HCT116 (cell line): ENCODE results near the gene P3H4. TPM values are rescaled to one million over a fixed set of nuclear protein-coding genes. Genes with fewer than 3 reads are reported as not detected.

Experiments used
- ATAC-seq: fragments of 200-7000 bp; cut with Tn5 transposase; 2 replicates; pipeline ENCODE4 v1.9.1; 2020; ENCODE audit warnings: mild to moderate bottlenecking, moderate library complexity
- BruUV-seq: library from RNA; stranded (reverse); fragments of 400-500 nt; replicated peaks from 2 replicates; lab custom pipeline; 2021; lab: Mats Ljungman, UMichigan
- CTCF ChIA-PET: fragments of 300-600 bp; sonication (Branson Sonifier 250); formaldehyde crosslinking; loops from one replicate; lab custom pipeline; 2021; ENCODE audit warnings: antibody characterized with exemption; lab: Charles Lee
- POLR2A ChIA-PET: fragments of 300-600, 350-600 bp; sonication (Branson Sonifier 250); formaldehyde crosslinking; loops from one replicate; lab custom pipeline; 2021; ENCODE audit warnings: antibody characterized with exemption; lab: Charles Lee
- RAD21 ChIA-PET, 2 experiments: fragments of 300-600 bp; sonication (Branson Sonifier 250); formaldehyde crosslinking; loops; one replicate each; lab custom pipeline; 2023; ENCODE audit warnings: low total read pairs in 2 of 2; ENCODE audit not compliant: uncharacterized antibody in 2 of 2, unreplicated experiment in 2 of 2, low non-redundant PET in 1 of 2; lab: Charles Lee
- DNase-seq: peaks from one replicate; pipeline ENCODE4 v3.0.0-alpha.2; 2010; ENCODE audit warnings: low read depth, low spot score
- H2AFZ ChIP-seq: fragments of 200-600 bp; shearing (Covaris generic), sonication (generic); 2 replicates; pipeline ENCODE4 v1.6.1; 2017; ENCODE audit warnings: low read depth, mixed run types, mixed read lengths, antibody characterized with exemption, low read length; ENCODE audit not compliant: poor library complexity, severe bottlenecking
- H3K27ac ChIP-seq: 2 replicates; pipeline ENCODE4 v1.5.1; 2012; ENCODE audit warnings: low read depth, low read length
- H3K27me3 ChIP-seq: fragments of 200-600 bp; sonication (generic); 2 replicates; pipeline ENCODE4 v1.6.1; 2016; ENCODE audit warnings: mixed run types, low read length, mixed read lengths; ENCODE audit not compliant: insufficient read depth
- H3K36me3 ChIP-seq, 2 experiments: fragments of 200-500 bp in 1 of 2; fragments of 200-600 bp in 1 of 2; sonication (Bioruptor generic) in 1 of 2; sonication (generic) in 1 of 2; 2 replicates each; pipeline versions ENCODE4 v1.5.1 to v1.6.1; 2014 to 2016; ENCODE audit warnings: low read length in 2 of 2, inconsistent platforms in 1 of 2, mixed read lengths in 1 of 2, mixed run types in 1 of 2; ENCODE audit not compliant: insufficient read depth in 2 of 2, control insufficient read depth in 1 of 2
- H3K4me1 ChIP-seq, 2 experiments: fragments of 200-600 bp in 1 of 2; sonication (generic) in 1 of 2; 2 replicates each; pipeline versions ENCODE4 v1.5.1 to v1.6.1; 2012 to 2017; ENCODE audit warnings: low read length in 2 of 2, inconsistent platforms in 1 of 2, mild to moderate bottlenecking in 1 of 2, mixed read lengths in 1 of 2, mixed run types in 1 of 2, moderate library complexity in 1 of 2; ENCODE audit not compliant: insufficient read depth in 2 of 2, control insufficient read depth in 1 of 2
- H3K4me2 ChIP-seq: fragments of 200-600 bp; sonication (generic); 2 replicates; pipeline ENCODE4 v1.6.1; 2017; ENCODE audit warnings: mixed run types, low read length, mixed read lengths
- H3K4me3 ChIP-seq, 2 experiments: fragments of 200-600 bp in 1 of 2; sonication (generic) in 1 of 2; replicated peaks in 1 of 2; 2 replicates each; pipeline ENCODE4 v1.5.1; 2011 to 2016; ENCODE audit warnings: low read length in 2 of 2, control low read depth in 1 of 2, low read depth in 1 of 2, mild to moderate bottlenecking in 1 of 2, mixed read lengths in 1 of 2, mixed run types in 1 of 2
- H3K79me2 ChIP-seq: fragments of 200-600 bp; sonication (generic); 2 replicates; pipeline ENCODE4 v1.6.1; 2017; ENCODE audit warnings: mild to moderate bottlenecking, mixed run types, low read length, moderate library complexity, mixed read lengths; ENCODE audit not compliant: insufficient read depth
- H3K9ac ChIP-seq: fragments of 200-600 bp; sonication (generic); 2 replicates; pipeline ENCODE4 v1.6.1; 2016; ENCODE audit warnings: low read length, mixed read lengths
- H3K9me2 ChIP-seq: fragments of 200-600 bp; sonication (generic), shearing (Covaris generic); 2 replicates; pipeline ENCODE4 v1.6.1; 2017; ENCODE audit warnings: mixed run types, mild to moderate bottlenecking, moderate library complexity; ENCODE audit not compliant: insufficient read depth
- H3K9me3 ChIP-seq, 2 experiments: fragments of 200-500 bp in 1 of 2; fragments of 200-600 bp in 1 of 2; sonication (Bioruptor generic) in 1 of 2; sonication (generic) in 1 of 2; 2 replicates each; pipeline ENCODE4 v1.6.1; 2014 to 2017; ENCODE audit warnings: low read length in 2 of 2, mixed read lengths in 2 of 2, inconsistent platforms in 1 of 2, low read depth in 1 of 2, mild to moderate bottlenecking in 1 of 2, mixed run types in 1 of 2, moderate library complexity in 1 of 2; ENCODE audit not compliant: control insufficient read depth in 1 of 2, insufficient read depth in 1 of 2
- H4K20me1 ChIP-seq: fragments of 200-600 bp; sonication (generic), shearing (Covaris generic); 2 replicates; pipeline ENCODE4 v1.6.1; 2017; ENCODE audit warnings: mixed run types, mild to moderate bottlenecking, moderate library complexity; ENCODE audit not compliant: insufficient read depth
- EGR1 ChIP-seq: IDR thresholded peaks from 2 replicates; pipeline ENCODE4 v1.6.1; 2012; ENCODE audit warnings: low read depth
- REST ChIP-seq: IDR thresholded peaks from 2 replicates; pipeline ENCODE4 v1.6.1; 2012; ENCODE audit warnings: low read depth
- SP1 ChIP-seq: IDR thresholded peaks from 2 replicates; pipeline ENCODE4 v1.6.1; 2012; ENCODE audit warnings: low read depth
- ZFX ChIP-seq: fragments of 450-650 bp; IDR thresholded peaks from 2 replicates; pipeline ENCODE4 v1.6.1; 2017
- intact Hi-C: fragments of 100-400 bp; cut with micrococcal nuclease; formaldehyde crosslinking; loops from 2 replicates; pipeline ENCODE4 v1.10.0; 2022
- total RNA-seq: library from RNA; stranded (reverse); gene quantifications from one replicate; pipeline ENCODE4 v1.2.1, GENCODE V29; 2021; ENCODE audit not compliant: unreplicated experiment

P3H4 gene
- total RNA-seq, 1 experiment from 2014 or later: 23.4 TPM

GRCh38 chr17:41785091-41785858, 26.5 kb downstream of the P3H4 start:
- peak overlapping the region; percentile 95 for H3K27ac ChIP-seq
- H3K9me3 ChIP-seq: no peaks in the 10 kb centered on the region
- no peak for TF ChIP-seq SP1
- peak overlapping the region; percentile 89 for H3K9ac ChIP-seq
- POLR2A ChIA-PET: interaction anchor here (0.7 to 4.5 kb wide), 14 partner anchors 8 to 180 kb away, joined by 3 to 77 read pairs (median 6); partner anchors contain the start of genes FKBP10 and P3H4
- peaks cover 34 to 60% of the 10 kb centered on the region in 2 experiments for H3K4me1 ChIP-seq
- no peaks in the 10 kb centered on the region for H4K20me1 ChIP-seq
- RAD21 ChIA-PET: interaction anchor here (0.7 to 2.4 kb wide), 7 partner anchors 8 to 1267 kb away, joined by 3 to 13 read pairs (median 6); no protein-coding TSS in a partner anchor
- no peaks in the 10 kb centered on the region for H3K9me2 ChIP-seq
- peak overlapping the region; percentile 98 for H3K4me2 ChIP-seq
- intact Hi-C loops: no loop called here
- H3K4me3 ChIP-seq: peak overlapping the region; percentile 78 to 80
- no peaks in the 10 kb centered on the region for H3K36me3 ChIP-seq
- CTCF ChIA-PET: interaction anchor here (0.7 to 4.2 kb wide), 6 partner anchors 8 to 48 kb away, joined by 3 to 109 read pairs (median 16); no protein-coding TSS in a partner anchor
- H3K27me3 ChIP-seq: no peaks in the 10 kb centered on the region
- no peak overlapping the region for H2AFZ ChIP-seq
- peaks cover 54% of the 10 kb centered on the region for H3K79me2 ChIP-seq
- ATAC-seq: no peak
- DNase-seq: no peak
- BruUV-seq: TSS peak; percentile 53

GRCh38 chr17:41784207-41784744, 27.5 kb downstream of the P3H4 start:
- Histone ChIP-seq H3K4me2 (peak overlapping the region; percentile 98), H3K27me3 (no peaks in the 10 kb centered on the region), H3K9me3 (no peaks in the 10 kb centered on the region), H3K27ac (peak overlapping the region; percentile 95), H4K20me1 (no peaks in the 10 kb centered on the region), H3K9ac (peak overlapping the region; percentile 89), H3K9me2 (no peaks in the 10 kb centered on the region), H3K36me3 (no peaks in the 10 kb centered on the region), H3K4me3 (peak overlapping the region; percentile 78 to 80), H2AFZ (no peak overlapping the region), H3K79me2 (peaks cover 64% of the 10 kb centered on the region), H3K4me1 (peaks cover 44 to 70% of the 10 kb centered on the region in 2 experiments)
- no TSS peak for BruUV-seq
- ATAC-seq: peak; percentile 19
- DNase-seq: peak; percentile 69
- intact Hi-C loops: no loop called here
- ChIA-PET RAD21 (interaction anchor here in 1 of 2 experiments (0.7 to 2.4 kb wide), 2 partner anchors 16 to 17 kb away, joined by 3 to 13 read pairs; no protein-coding TSS in a partner anchor), CTCF (interaction anchor here (2.6 to 4.2 kb wide), 3 partner anchors 7 to 15 kb away, joined by 28 to 109 read pairs (median 35); no protein-coding TSS in a partner anchor), POLR2A (interaction anchor here (0.5 to 4.5 kb wide), 5 partner anchors 10 to 95 kb away, joined by 3 to 77 read pairs (median 6); no protein-coding TSS in a partner anchor)
- TF ChIP-seq ZFX (no peak), EGR1 (peak; percentile 94), SP1 (peak; percentile 27; the same call in 1 of the 2 replicates), REST (no peak)
